Keratinocyte (primary cell): Measurements from ENCODE around the gene KPNA3.

Source experiments
- EZH2 ChIP-seq: IDR thresholded peaks from one replicate; pipeline ENCODE4 v1.6.1; 2012; ENCODE audit warnings: inconsistent platforms, mild to moderate bottlenecking, low read length, moderate library complexity
- TF ChIP-seq, protein P1 (sequence below), 3 experiments: IDR thresholded peaks in 1 of 3; conservative IDR thresholded peaks in 1 of 3; optimal IDR thresholded peaks in 1 of 3; 2 replicates in 2 of 3; 3 replicates in 1 of 3; pipeline versions ENCODE3 to v1.5.1; 2011; ENCODE audit warnings: low read length in 3 of 3, mild to moderate bottlenecking in 3 of 3, moderate library complexity in 2 of 3, control low read depth in 1 of 3, inconsistent platforms in 1 of 3; ENCODE audit not compliant: insufficient read depth in 2 of 3; ENCODE audit errors: extremely low read depth in 1 of 3

DNA sequence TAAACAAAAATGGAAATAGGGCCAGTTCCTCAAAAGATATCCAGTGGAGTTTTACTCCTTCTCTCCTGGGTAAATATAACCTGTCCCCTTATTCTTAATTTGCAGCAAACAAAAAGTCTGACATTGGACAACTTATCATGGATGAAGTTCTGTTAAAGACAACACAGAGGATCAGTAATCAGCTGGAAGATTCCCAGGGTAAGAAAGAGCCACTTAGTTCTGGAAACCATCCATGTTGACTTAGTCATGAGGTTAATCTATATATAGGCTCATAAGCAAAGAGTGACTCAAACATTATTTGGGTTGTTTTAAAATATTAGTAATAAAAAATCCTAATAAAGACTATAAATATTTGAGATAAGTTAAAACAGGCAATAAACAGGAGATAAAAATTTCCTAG is 60.7 kb downstream of the KPNA3 start:
- TF ChIP-seq EZH2 = no peak
- TF ChIP-seq, protein P1, sequence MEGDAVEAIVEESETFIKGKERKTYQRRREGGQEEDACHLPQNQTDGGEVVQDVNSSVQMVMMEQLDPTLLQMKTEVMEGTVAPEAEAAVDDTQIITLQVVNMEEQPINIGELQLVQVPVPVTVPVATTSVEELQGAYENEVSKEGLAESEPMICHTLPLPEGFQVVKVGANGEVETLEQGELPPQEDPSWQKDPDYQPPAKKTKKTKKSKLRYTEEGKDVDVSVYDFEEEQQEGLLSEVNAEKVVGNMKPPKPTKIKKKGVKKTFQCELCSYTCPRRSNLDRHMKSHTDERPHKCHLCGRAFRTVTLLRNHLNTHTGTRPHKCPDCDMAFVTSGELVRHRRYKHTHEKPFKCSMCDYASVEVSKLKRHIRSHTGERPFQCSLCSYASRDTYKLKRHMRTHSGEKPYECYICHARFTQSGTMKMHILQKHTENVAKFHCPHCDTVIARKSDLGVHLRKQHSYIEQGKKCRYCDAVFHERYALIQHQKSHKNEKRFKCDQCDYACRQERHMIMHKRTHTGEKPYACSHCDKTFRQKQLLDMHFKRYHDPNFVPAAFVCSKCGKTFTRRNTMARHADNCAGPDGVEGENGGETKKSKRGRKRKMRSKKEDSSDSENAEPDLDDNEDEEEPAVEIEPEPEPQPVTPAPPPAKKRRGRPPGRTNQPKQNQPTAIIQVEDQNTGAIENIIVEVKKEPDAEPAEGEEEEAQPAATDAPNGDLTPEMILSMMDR (optimal IDR thresholded peaks at IDR 0.05 in 1 of 3, IDR thresholded peaks at IDR 0.05 in 1 of 3, conservative IDR thresholded peaks at IDR 0.05 in 1 of 3; ENCODE audit: extremely low read depth in 1 of 3, insufficient read depth in 2 of 3, low read length in 3 of 3) = no peak
